IgD-negative memory B cell (primary cell): Measurements from ENCODE around the gene PLEKHO2. TPM values are rescaled to one million over a fixed set of nuclear protein-coding genes. Genes with fewer than 3 reads are reported as not detected.
A peak's percentile ranks its signal among the peaks of the same experiment; 100 is the strongest.
"Not testable (repeated sequence)": the region's sequence is repeated elsewhere in the genome, so short reads cannot be mapped to it uniquely, and the experiment has no call there.

Experiments
- H3K27ac Mint-ChIP-seq, 3 donors: one replicate each; pipeline ENCODE4 v1.8.0; 2020 to 2022; ENCODE audit warnings: mild to moderate bottlenecking in 3 of 3, mixed read lengths in 3 of 3, moderate library complexity in 1 of 3
- H3K27me3 Mint-ChIP-seq: one replicate; pipeline ENCODE4 v1.8.0; 2021; ENCODE audit warnings: mixed read lengths
- H3K36me3 Mint-ChIP-seq: one replicate; pipeline ENCODE4 v1.8.0; 2020; ENCODE audit warnings: mild to moderate bottlenecking, mixed read lengths
- H3K4me1 Mint-ChIP-seq, 3 donors: one replicate each; pipeline ENCODE4 v1.8.0; 2020 to 2022; ENCODE audit warnings: mixed read lengths in 3 of 3, mild to moderate bottlenecking in 1 of 3
- H3K4me3 Mint-ChIP-seq, 4 donors: one replicate each; pipeline ENCODE4 v1.8.0; 2020 to 2022; ENCODE audit warnings: mild to moderate bottlenecking in 4 of 4, mixed read lengths in 4 of 4, moderate library complexity in 3 of 4
- H3K9me3 Mint-ChIP-seq, 3 donors: one replicate each; pipeline ENCODE4 v1.8.0; 2020 to 2021; ENCODE audit warnings: mixed read lengths in 3 of 3, mild to moderate bottlenecking in 1 of 3
- polyA plus RNA-seq: library from polyadenylated mRNA; unstranded; fragments of 300-500 nt; fragmentation: Illumina TruSeq; gene quantifications from one replicate; pipeline ENCODE4 v1.2.3, GENCODE V29; 2021

The PLEKHO2 gene, protein sequence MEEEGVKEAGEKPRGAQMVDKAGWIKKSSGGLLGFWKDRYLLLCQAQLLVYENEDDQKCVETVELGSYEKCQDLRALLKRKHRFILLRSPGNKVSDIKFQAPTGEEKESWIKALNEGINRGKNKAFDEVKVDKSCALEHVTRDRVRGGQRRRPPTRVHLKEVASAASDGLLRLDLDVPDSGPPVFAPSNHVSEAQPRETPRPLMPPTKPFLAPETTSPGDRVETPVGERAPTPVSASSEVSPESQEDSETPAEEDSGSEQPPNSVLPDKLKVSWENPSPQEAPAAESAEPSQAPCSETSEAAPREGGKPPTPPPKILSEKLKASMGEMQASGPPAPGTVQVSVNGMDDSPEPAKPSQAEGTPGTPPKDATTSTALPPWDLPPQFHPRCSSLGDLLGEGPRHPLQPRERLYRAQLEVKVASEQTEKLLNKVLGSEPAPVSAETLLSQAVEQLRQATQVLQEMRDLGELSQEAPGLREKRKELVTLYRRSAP
- polyA plus RNA-seq = 45.1 TPM

DNA sequence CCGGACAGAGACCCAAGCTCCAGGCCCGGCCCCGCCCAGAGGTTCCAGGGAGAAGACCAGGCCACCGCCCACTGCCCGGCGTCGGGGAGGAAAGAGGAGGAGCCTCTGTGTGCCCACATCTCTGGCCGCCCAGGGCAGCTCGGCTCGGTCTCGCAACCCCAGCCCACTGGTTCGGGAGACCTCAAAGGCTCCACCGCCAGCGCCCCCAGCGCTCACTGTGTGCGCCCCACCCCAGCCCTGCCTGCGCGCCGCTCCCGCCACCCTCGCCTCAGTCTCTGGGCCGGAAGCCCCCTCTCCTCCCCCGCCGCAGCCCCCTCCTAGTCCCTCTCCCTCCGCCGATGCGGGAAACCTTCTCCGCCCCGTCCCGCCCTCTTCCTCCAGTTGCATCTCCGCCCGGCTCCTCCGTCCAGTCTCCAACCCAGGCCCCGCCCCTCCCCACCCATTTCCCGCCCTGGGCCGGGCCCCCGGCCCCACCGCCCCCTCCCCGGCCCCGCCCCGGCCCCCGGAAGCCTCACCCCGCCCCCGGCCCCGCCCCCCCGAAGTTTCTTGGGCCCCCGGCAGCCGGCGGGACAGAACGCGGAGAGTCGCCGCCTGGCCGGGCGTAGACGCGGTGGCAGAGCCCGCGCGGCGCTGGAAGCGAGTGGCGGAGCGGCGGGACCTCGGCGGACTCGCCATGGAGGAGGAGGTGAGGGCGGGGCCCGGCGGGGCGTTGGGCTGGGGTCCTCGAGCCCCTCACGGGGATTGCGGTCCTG, at the start of gene PLEKHO2:
Gene PLEKHO2, plus strand, starts transcription at position 572 of the 752 bp plus-strand sequence. Its CDS starts 102 bp downstream, at position 674.
- H3K4me1 Mint-ChIP-seq = peaks cover 41 to 46% (median 43%) of the 10 kb centered on the region in 3 donors
- peak within 1 kb of the TSS; percentile 49 to 98 (median 94) for H3K27ac Mint-ChIP-seq
- H3K36me3 Mint-ChIP-seq = no peaks in the 10 kb centered on the region
- peak within 1 kb of the TSS; percentile 76 to 99 (median 96) for H3K4me3 Mint-ChIP-seq
- H3K9me3 Mint-ChIP-seq = no peaks in the 10 kb centered on the region
- H3K27me3 Mint-ChIP-seq = no peaks in the 10 kb centered on the region

DNA sequence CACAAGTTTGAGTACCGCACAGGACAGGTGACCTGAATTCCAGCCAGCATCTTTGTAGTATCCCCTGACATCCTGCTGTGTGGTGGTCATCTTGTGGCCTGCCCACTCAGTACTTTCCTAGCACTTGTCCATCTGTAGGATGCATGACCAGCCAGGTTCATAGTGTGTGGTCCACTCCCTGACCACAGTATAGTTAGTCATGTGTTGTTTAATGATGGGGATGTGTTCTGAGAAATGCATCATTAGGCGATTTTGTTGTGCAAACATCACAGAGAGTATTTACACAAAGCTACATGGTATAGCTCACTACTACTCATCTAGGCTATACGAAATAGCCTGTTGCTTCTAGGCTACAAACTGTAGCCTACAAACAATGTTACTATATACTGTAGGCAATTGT, 49.4 kb upstream of the PLEKHO2 start:
- no peaks in the 10 kb centered on the region for H3K4me1 Mint-ChIP-seq
- no peaks in the 10 kb centered on the region for H3K36me3 Mint-ChIP-seq
- H3K27me3 Mint-ChIP-seq = no peaks in the 10 kb centered on the region
- H3K4me3 Mint-ChIP-seq = no peak overlapping the region
- no peak overlapping the region for H3K27ac Mint-ChIP-seq
- H3K9me3 Mint-ChIP-seq = no peaks in the 10 kb centered on the region

DNA sequence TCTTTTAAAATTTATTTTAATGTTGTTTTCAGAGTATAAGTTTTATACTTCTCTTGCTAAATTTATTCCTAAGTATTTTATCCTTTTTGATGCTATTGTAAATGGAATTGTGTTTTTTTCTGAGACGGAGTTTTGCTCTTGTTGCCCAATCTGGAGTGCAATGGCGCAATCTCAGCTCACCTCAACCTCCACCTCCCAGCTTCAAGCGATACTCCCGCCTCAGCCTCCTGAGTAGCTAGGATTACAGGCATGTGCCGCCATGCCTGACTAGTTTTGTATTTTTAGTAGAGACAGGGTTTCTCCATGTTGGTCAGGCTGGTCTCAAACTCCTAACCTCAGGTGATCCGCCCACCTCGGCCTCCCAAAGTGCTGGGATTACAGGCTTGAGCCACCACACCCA, 46.4 kb upstream of the PLEKHO2 start:
- H3K36me3 Mint-ChIP-seq, H3K27me3 Mint-ChIP-seq, H3K27ac Mint-ChIP-seq, H3K9me3 Mint-ChIP-seq, H3K4me1 Mint-ChIP-seq, H3K4me3 Mint-ChIP-seq: not testable (repeated sequence)

DNA sequence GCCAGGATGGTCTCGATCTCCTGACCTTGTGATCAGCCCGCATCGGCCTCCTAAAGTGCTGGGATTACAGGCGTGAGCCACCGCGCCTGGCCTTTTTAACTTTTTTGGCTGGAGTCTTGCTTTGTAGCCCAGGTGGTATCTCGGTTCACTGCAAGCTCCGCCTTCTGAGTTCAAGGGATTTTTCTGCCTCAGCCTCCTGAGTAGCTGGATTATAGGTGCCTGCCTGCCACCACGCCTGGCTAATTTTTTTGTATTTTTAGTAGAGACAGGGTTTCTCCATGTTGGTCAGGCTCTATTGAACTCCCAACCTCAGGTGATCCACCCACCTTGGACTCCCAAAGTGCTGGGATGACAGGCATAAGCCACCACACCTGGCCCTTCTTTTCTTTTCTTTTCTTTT, 45.8 kb upstream of the PLEKHO2 start:
- not testable (repeated sequence) for H3K27me3 Mint-ChIP-seq, H3K27ac Mint-ChIP-seq, H3K4me3 Mint-ChIP-seq, H3K4me1 Mint-ChIP-seq, H3K9me3 Mint-ChIP-seq, H3K36me3 Mint-ChIP-seq

DNA sequence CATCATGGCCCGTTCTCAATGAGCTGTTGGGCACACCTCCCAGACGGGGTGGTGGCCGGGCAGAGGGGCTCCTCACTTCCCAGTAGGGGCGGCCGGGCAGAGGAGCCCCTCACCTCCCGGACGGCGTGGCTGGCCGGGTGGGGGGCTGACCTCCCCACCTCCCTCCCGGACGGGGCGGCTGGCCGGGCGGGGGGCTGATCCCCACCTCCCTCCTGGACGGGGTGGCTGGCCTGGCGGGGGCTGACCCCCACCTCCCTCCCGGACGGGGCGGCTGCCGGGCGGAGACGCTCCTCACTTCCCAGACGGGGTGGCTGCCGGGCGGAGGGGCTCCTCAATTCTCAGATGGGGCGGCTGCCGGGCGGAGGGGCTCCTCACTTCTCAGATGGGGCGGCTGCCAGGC, 42.8 kb upstream of the PLEKHO2 start:
- H3K4me3 Mint-ChIP-seq, H3K9me3 Mint-ChIP-seq, H3K27me3 Mint-ChIP-seq, H3K4me1 Mint-ChIP-seq, H3K27ac Mint-ChIP-seq, H3K36me3 Mint-ChIP-seq: not testable (repeated sequence)

DNA sequence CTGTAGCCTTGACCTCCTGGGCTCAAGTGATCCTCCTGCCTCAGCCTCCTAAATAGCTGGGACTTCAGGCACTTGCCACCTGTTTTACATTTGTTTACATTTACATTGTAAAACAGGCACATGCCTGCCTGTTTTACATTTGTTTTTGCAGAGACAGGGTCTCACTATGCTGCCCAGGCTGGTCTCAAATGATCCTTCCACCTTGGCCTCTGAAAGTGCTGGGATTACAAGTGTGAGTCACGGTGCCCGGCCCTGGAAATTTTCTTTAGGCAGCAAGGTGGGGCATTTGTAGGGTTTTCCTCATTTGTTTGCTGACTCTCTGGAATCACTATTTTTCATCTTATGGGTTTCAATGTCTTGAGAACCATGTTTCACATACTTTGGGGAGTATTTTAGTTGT, 41.2 kb upstream of the PLEKHO2 start:
- Mint-ChIP-seq H3K27me3 (no peaks in the 10 kb centered on the region), H3K4me3 (no peak overlapping the region), H3K27ac (peak overlapping the region in 1 of 3 donors; percentile 33), H3K36me3 (no peaks in the 10 kb centered on the region), H3K9me3 (no peaks in the 10 kb centered on the region), H3K4me1 (peaks cover 0 to 9% (median 1%) of the 10 kb centered on the region in 3 donors)

DNA sequence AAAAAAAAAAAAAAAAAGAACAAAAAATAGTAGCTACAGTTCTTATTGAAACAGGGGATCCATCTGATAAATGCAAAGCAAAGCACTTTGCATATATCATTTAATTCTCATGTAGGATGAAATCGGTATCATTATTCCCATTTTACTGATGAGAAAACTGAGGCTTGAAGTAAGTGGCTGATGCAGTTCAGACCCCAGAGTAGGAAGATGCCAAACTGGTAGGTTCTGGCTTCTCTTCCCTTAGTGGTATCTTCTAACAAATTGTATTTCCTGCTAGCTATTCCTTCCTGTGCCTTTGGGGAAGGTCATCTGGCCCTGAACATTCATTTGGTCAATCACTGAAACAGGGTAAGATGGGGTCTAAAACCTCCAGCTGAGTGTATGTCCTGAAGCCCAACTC, 38.2 kb upstream of the PLEKHO2 start:
- Mint-ChIP-seq H3K36me3 (no peaks in the 10 kb centered on the region), H3K27me3 (no peaks in the 10 kb centered on the region), H3K27ac (no peak overlapping the region), H3K4me1 (peaks cover 0 to 9% (median 1%) of the 10 kb centered on the region in 3 donors), H3K9me3 (no peaks in the 10 kb centered on the region), H3K4me3 (no peak overlapping the region)

DNA sequence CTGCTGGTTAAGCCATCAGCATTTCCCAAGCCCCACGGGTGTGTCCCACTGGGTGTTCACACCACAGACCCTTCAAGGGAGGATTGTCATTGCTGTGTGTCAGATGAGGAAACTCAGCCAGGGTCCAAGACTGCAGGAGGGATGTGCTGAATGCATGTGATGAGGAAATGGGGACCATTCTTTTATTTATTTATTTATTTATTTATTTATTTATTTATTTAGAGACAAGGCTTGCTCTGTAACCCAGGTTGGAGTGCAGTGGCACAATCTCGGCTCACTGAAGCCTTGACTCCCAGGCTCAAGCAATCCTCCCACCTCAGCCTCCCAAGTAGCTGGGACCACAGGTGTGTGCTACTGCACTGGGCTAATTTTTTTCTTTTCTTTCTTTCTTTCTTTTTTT, 37.1 kb upstream of the PLEKHO2 start:
- H3K4me3 Mint-ChIP-seq = no peak overlapping the region
- H3K27me3 Mint-ChIP-seq = peaks cover 1% of the 10 kb centered on the region
- no peaks in the 10 kb centered on the region for H3K9me3 Mint-ChIP-seq
- H3K36me3 Mint-ChIP-seq = no peaks in the 10 kb centered on the region
- peaks cover 0 to 9% (median 1%) of the 10 kb centered on the region in 3 donors for H3K4me1 Mint-ChIP-seq
- H3K27ac Mint-ChIP-seq = no peak overlapping the region

DNA sequence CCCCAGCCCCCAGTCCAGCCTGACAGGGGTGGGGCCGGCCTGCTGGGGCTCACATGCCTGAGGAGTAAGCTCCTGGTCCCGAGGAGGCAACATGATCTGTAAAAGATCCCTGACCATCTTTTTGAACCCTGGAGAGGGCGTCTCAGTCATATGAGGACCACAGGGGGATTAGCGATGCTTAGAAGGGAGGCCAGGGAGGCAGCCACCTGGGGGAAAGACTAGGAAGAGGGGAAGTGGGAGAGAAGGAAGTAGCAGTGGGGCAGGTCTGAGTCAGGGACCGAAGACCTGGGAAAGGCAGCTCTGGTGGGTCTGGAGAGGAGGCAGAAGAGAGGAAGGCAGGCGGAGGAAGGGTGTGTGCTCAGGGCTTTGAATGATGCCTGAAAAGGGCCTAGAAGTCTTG, 35.2 kb upstream of the PLEKHO2 start:
- Mint-ChIP-seq H3K4me1 (peaks cover 2 to 8% (median 5%) of the 10 kb centered on the region in 3 donors), H3K9me3 (no peaks in the 10 kb centered on the region), H3K27ac (no peak overlapping the region), H3K27me3 (peaks cover 1% of the 10 kb centered on the region), H3K36me3 (no peaks in the 10 kb centered on the region), H3K4me3 (no peak overlapping the region)

DNA sequence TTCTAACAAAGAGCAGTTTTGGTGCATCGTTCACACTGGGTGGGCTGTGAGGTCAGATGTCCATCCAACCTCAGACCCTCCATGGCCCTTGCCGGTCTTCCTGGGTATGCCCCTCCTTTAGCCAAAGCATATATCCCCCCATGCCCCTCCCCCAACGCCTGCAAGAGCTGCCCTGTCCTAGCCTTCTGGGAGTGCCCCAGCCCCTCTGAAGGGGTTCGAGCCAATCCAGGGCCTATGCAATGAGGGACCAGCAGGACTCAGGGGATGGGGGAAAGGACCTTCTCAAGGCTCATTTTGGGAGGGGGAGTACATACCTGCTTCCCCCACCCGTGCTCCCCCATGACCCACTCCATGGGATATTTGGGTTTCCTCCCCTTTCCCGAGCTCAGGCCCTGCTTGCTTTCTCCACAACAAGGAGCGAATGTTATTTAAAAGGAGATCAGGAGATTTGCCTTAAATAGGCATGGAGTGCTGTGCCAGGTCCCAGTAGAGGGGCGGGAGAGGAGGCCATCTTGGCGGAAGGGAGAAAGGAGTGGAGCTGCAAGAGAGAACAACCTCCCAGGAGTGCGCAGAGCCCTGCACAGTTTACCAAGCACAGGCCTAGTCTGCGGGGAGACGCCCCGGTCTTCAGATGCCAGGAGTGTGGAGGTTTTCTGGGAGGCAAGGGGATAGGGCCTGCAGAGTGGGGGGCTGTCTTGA, 34.5 kb upstream of the PLEKHO2 start:
- Mint-ChIP-seq H3K27ac (no peak overlapping the region), H3K36me3 (no peaks in the 10 kb centered on the region), H3K4me1 (peaks cover 2 to 6% (median 5%) of the 10 kb centered on the region in 3 donors), H3K27me3 (peaks cover 1% of the 10 kb centered on the region), H3K9me3 (no peaks in the 10 kb centered on the region), H3K4me3 (peak overlapping the region in 1 of 4 donors; percentile 39)

DNA sequence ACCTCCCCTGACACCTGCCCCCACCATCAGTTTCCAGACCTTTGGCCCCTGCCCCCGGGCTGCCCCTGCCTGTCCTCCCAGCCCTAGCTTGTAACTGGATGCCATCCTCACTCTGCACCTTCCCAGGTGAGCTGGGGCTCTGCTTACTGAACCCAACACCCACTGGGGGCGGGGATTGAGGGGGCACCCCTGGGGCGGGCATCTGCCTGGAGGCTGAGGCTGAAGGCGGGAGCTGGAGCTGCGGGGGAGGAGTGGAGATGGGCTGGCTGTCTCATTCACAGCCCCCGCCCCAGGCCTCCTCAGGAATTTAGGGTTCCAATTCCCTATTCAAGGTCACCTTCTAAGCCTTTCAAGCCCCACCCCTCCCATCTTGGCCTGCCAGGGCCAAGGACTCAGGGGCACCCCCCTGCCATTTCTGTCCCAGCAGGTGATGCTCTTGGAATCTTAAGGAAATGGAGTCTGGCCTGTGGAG, 33.9 kb upstream of the PLEKHO2 start:
- Mint-ChIP-seq H3K27me3 (peaks cover 1% of the 10 kb centered on the region), H3K9me3 (no peaks in the 10 kb centered on the region), H3K4me3 (peak overlapping the region in 1 of 4 donors; percentile 28), H3K36me3 (no peaks in the 10 kb centered on the region), H3K4me1 (peaks cover 1 to 5% (median 5%) of the 10 kb centered on the region in 3 donors), H3K27ac (no peak overlapping the region)

DNA sequence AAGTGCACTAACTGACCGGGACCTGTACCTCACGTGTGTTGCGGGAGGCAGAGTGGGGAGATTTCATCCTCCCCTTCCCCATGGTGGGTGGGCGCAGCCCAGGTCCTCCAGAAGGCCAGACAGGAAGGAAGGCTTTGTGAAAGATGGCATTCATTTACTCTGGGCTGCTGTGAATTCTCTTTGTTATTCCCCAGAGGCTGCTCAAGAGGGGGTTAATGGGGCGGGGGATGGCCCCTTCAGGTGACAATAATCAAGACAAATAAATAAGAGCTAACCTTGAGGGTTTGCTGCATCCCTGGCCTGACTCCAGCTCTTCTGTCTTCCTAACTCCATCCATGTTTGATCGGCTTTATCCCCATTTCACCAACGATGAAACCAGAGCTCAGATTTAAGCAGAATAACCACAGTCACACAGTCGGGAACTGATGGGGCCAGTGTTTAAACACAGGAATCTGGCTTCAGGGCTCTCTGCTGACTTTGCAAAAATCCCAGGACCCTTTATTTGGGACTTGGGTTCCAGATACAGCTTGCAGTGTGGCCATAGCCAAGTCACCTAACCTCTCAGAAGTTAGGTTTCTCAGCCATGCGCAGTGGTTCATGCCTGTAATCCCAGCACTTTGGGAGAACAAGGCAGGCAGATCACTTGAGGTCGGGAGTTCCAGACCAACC, 32.8 kb upstream of the PLEKHO2 start:
- Mint-ChIP-seq H3K4me1 (peaks cover 4 to 10% (median 5%) of the 10 kb centered on the region in 3 donors), H3K27ac (no peak overlapping the region), H3K36me3 (peaks cover 2% of the 10 kb centered on the region), H3K9me3 (no peaks in the 10 kb centered on the region), H3K4me3 (no peak overlapping the region), H3K27me3 (peaks cover 1% of the 10 kb centered on the region)

DNA sequence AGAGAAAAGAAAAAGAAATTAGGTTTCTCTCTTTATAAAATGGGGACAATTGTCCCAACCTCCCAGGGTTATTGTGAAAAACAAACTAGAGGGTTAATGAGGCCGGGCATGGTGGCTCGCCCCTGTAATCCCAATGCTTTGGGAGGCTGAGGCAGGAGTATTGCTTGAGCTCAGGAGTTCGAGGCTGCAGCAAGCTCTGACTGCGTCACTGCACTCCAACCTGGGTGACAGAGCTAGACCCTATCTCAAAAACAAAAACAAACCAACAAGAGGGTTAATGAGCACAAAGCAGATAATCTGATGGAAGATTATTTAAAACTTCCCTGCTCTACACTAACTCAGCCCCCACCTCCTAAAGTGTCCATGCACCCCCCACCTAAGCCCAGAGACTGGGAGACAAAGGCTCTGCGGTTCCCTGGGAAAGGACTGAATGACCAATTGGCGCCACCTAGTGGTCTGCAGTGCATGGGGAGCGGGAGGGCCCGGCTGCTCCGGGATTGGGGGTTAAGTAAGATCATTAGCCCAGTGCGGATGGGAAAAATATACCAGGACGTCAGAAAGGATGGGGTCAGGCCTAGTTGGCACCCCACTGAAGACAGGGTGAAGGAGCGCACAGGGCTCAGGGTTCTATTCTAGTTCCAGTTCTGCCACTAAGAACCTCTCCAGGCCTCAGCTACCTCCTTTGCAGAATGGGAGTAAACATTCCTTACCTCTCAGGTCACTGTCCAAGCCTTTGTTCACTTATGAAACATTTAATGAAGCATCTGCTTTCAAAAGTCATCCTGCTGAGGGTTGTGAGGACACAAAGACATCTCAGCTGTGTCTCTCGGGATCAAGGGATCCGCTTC, 31.8 kb upstream of the PLEKHO2 start:
- H3K27ac Mint-ChIP-seq = peak overlapping the region in 1 of 3 donors; percentile 58
- peaks cover 2% of the 10 kb centered on the region for H3K36me3 Mint-ChIP-seq
- H3K9me3 Mint-ChIP-seq = no peaks in the 10 kb centered on the region
- peaks cover 4 to 10% (median 6%) of the 10 kb centered on the region in 3 donors for H3K4me1 Mint-ChIP-seq
- H3K4me3 Mint-ChIP-seq = no peak overlapping the region
- H3K27me3 Mint-ChIP-seq = peaks cover 1% of the 10 kb centered on the region
